BE2C (cell line): Measurements from ENCODE around the gene MEG3.

Experiments used
- DNase-seq: peaks from one replicate; pipeline ENCODE4 v3.0.0-alpha.2; 2020
- H3K27me3 ChIP-seq: fragments of 250-450 bp; sonication (Bioruptor Pico); 2 replicates; pipeline ENCODE4 v1.5.1; 2020; ENCODE audit warnings: mild to moderate bottlenecking
- H3K36me3 ChIP-seq: fragments of 250-450 bp; sonication (Bioruptor Pico); 2 replicates; pipeline ENCODE4 v1.5.1; 2020; ENCODE audit warnings: mild to moderate bottlenecking
- H3K4me1 ChIP-seq: fragments of 250-450 bp; sonication (Bioruptor Pico); 2 replicates; pipeline ENCODE4 v1.5.1; 2020
- H3K4me3 ChIP-seq: 2 replicates; pipeline ENCODE4 v1.5.1; 2011; ENCODE audit warnings: low read depth, low read length
- H3K9me3 ChIP-seq: fragments of 250-450 bp; sonication (Bioruptor Pico); 2 replicates; pipeline ENCODE4 v1.5.1; 2020
- TF ChIP-seq, protein P1 (sequence below): IDR thresholded peaks from 2 replicates; pipeline ENCODE4 v1.5.1; 2012; ENCODE audit warnings: mild to moderate bottlenecking, low read depth, low read length

Gene MEG3

DNA sequence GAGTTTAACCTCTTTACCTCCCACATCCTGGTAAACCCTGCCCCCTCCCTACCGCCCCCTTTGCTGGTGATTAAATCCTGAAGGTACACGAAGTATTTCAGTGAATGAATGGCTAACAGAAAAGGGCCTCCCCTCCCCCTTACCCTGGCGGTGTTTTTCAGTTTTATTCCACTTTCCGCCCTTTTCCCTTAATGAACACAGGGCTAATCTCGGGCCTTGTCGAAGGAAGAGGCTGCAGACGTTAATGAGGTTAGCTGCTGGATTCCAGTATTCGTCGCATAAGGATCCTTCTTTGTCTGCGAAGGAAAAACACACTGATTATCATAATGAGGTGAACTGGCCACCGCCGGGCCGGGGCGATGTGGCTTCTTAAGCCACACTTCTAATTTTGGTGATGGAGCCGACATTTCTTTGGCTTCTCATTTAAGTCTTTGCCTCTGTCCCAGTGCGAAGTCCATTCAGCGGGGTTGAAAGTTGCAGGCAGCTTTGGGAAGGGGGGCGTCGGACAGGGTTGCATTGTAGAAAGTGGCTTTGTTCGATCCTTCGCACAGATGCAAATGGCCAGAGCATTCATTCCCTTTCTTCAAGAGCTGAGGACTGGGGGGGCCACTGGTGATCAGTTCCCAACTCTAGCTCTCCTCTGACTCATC lies 6.5 kb downstream of the MEG3 start:
- Histone ChIP-seq H3K27me3 (no peaks in the 10 kb centered on the region), H3K9me3 (no peaks in the 10 kb centered on the region), H3K36me3 (peaks cover 95% of the 10 kb centered on the region), H3K4me3 (no peak overlapping the region), H3K4me1 (peaks cover 41% of the 10 kb centered on the region)
- TF ChIP-seq, protein P1, sequence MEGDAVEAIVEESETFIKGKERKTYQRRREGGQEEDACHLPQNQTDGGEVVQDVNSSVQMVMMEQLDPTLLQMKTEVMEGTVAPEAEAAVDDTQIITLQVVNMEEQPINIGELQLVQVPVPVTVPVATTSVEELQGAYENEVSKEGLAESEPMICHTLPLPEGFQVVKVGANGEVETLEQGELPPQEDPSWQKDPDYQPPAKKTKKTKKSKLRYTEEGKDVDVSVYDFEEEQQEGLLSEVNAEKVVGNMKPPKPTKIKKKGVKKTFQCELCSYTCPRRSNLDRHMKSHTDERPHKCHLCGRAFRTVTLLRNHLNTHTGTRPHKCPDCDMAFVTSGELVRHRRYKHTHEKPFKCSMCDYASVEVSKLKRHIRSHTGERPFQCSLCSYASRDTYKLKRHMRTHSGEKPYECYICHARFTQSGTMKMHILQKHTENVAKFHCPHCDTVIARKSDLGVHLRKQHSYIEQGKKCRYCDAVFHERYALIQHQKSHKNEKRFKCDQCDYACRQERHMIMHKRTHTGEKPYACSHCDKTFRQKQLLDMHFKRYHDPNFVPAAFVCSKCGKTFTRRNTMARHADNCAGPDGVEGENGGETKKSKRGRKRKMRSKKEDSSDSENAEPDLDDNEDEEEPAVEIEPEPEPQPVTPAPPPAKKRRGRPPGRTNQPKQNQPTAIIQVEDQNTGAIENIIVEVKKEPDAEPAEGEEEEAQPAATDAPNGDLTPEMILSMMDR: no peak
- DNase-seq: no peak

DNA sequence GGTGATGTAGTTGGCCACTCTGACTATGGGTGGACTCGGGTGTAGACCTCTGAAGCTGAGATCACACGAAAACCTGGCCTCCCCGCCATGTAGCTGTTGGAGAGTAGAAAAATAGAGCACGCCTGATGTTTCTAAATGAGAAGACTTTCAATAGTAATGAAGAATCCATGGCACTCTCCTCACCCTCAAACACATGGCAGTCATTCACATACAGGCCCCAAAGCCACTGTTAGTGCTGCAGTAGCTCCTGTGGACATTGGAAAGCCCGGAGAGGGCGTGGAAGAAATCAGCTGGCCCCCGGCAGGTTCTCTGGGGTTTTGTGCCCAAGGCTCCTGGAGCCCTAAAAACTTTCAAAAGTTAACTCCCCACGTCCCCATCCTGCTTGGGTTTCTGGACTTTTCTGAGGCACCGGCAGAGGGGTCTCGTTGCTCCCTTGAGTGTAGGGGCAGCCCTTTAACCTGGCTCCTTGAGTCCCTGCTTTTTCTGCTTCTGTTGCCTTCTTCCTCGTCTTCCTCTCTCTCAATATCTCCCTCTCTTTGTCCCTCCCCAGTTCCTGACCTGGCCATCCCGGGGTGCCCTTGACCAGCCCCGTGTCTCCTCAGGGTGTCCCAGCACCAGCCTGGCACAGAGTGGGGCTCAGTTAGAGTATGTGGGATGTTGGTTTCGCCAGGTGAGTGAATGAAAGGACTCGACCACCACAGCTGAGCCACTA lies 8.3 kb downstream of the MEG3 start:
- H3K9me3 ChIP-seq: no peaks in the 10 kb centered on the region
- peaks cover 38% of the 10 kb centered on the region for H3K4me1 ChIP-seq
- H3K27me3 ChIP-seq: no peaks in the 10 kb centered on the region
- TF ChIP-seq, protein P1: no peak
- no peak overlapping the region for H3K4me3 ChIP-seq
- no peak for DNase-seq
- peaks cover 100% of the 10 kb centered on the region for H3K36me3 ChIP-seq

DNA sequence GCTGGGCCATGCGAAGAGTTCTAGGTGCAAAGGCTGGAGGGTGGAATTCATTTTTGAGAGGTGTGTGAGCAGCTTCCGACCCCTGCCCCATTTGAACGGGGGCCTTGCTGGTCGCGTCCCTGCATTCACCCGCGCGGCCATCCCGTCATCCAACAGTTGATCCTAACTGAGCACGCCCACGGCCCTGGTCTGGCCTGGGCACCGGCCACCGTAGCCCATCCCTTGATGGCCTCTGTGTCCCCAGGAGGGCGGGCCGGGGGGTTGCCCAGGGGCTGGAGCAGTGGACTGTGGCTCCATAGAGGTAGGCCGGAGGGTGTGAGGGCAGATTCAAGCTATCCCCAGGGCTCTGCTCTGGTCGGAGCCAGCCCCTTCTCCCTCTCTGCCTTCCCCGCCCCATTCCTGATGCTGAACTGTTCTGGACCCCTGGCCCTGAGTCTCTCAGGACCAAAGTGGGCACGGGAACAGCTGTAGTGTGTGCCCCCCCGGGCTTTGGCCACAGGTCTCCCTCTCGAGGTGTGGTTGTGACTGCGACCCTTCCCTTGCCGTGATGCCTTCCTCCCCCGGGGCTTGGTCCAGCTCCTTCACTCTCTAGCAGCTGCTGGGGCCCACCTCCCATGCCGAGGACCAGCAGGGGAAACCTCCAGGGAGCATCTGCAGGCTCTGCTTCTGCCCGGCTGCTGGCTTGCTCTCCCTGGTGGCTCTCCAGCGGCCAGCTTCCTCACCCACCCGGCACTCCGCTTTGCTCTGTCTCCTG lies 9.1 kb downstream of the MEG3 start:
- Histone ChIP-seq H3K4me3 (no peak overlapping the region), H3K36me3 (peaks cover 100% of the 10 kb centered on the region), H3K27me3 (no peaks in the 10 kb centered on the region), H3K9me3 (no peaks in the 10 kb centered on the region), H3K4me1 (peaks cover 39% of the 10 kb centered on the region)
- peak; percentile 75 for DNase-seq
- TF ChIP-seq, protein P1: no peak

DNA sequence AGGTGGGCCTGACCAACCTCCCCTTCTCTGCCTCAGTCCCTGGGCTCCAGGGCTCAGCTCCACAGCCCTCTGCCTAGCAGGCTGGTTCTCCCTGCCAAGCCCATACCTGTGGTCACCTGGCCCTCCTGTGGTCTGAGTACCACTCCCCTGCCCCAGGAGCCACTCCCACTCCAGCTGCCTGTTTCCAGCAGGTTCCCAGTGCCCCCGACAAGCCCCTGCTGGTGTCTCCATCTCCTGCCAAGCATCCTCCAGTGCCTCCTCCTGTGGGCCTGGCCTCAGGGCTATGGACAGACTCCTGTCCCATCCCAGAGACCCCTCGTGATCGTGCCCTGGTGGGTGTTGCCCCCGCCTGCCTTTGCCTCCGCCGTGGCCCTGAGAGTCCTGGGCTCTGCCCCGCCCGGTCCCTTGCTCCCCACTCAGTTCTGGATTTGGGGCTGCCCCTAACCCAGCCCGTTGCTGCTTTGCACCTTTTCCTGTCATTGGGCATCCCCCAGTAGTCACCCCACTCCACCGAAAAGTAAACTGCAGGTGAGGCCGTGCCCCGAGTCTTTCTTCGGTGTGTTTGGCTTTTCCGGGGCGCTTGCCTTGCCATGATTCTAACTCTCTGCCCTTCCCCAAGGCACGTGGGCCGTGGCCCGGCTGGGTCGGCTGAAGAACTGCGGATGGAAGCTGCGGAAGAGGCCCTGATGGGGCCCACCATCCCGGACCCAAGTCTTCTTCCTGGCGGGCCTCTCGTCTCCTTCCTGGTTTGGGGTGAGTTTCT lies 9.8 kb downstream of the MEG3 start:
- peaks cover 100% of the 10 kb centered on the region for H3K36me3 ChIP-seq
- no peak for DNase-seq
- TF ChIP-seq, protein P1: no peak
- H3K4me3 ChIP-seq: no peak overlapping the region
- H3K9me3 ChIP-seq: no peaks in the 10 kb centered on the region
- H3K4me1 ChIP-seq: peaks cover 31% of the 10 kb centered on the region
- no peaks in the 10 kb centered on the region for H3K27me3 ChIP-seq

DNA sequence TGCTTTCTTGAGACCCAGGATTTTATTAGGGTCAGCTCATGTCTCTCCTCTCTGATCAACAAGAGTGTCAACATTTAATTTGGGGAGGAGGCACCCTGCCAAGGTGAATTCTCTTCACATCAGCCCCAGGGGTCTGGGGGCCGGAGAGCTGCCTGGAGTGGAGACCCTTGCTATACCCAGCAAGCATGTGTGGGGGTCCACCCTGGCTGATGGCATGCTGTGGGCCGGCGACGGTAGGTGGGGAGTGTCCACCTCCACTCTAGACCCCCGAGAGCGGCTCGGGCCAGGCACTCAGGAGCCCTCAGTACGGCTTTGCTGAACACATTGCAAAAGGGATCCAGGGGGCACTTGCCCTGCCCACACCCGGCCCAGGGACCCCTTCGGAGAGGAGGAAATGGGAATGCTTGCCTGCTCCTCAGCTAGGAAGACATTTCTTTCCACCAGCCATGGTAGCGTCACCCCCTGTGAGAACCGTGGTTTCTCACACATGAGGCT lies 10.4 kb downstream of the MEG3 start:
- H3K36me3 ChIP-seq: peaks cover 100% of the 10 kb centered on the region
- TF ChIP-seq, protein P1: no peak
- DNase-seq: no peak
- H3K27me3 ChIP-seq: no peaks in the 10 kb centered on the region
- peaks cover 25% of the 10 kb centered on the region for H3K4me1 ChIP-seq
- H3K4me3 ChIP-seq: no peak overlapping the region
- no peaks in the 10 kb centered on the region for H3K9me3 ChIP-seq
